HepG2 (cell line): ENCODE results near the gene INO80B. TPM values are rescaled to one million over a fixed set of nuclear protein-coding genes. Genes with fewer than 3 reads are reported as not detected.

Experiments used
- ADNP ChIP-seq: sonication (generic); formaldehyde crosslinking; IDR thresholded peaks from 2 replicates; pipeline ENCODE4 v1.4.0; 2020; ENCODE audit warnings: missing genetic modification reagents
- BORCS8-MEF2B ChIP-seq: sonication (generic); formaldehyde crosslinking; IDR thresholded peaks from 2 replicates; pipeline ENCODE4 v1.8.0; 2022; ENCODE audit warnings: mild to moderate bottlenecking, missing genetic modification reagents
- EED ChIP-seq: sonication (generic); formaldehyde crosslinking; IDR thresholded peaks from 2 replicates; pipeline ENCODE4 v1.5.0; 2020; ENCODE audit warnings: mild to moderate bottlenecking, missing genetic modification reagents
- ETS1 ChIP-seq: sonication (generic); formaldehyde crosslinking; IDR thresholded peaks from 2 replicates; pipeline ENCODE4 v1.4.0; 2020; ENCODE audit warnings: missing genetic modification reagents
- GABPB1 ChIP-seq: IDR thresholded peaks from 2 replicates; pipeline ENCODE4 v1.6.1; 2016; ENCODE audit warnings: mild to moderate bottlenecking, missing genetic modification reagents, moderate library complexity, missing compliant biosample characterization
- IRF9 ChIP-seq: sonication (generic); formaldehyde crosslinking; IDR thresholded peaks from 2 replicates; pipeline ENCODE4 v1.8.0; 2022; ENCODE audit warnings: missing genetic modification reagents, mild to moderate bottlenecking, borderline replicate concordance
- KAT8 ChIP-seq: IDR thresholded peaks from 2 replicates; pipeline ENCODE4 v1.6.1; 2016; ENCODE audit warnings: missing genetic modification reagents, missing compliant biosample characterization
- NFE2L1 ChIP-seq: sonication (generic); formaldehyde crosslinking; IDR thresholded peaks from 2 replicates; pipeline ENCODE4 v1.4.0; 2020; ENCODE audit warnings: missing genetic modification reagents, mild to moderate bottlenecking, borderline replicate concordance
- NR2F1 ChIP-seq, 2 experiments: fragments of 450-650 bp in 1 of 2; formaldehyde crosslinking in 1 of 2; IDR thresholded peaks; 2 replicates each; pipeline versions ENCODE4 v1.5.0 to v1.6.1; 2016 to 2020; ENCODE audit warnings: mild to moderate bottlenecking in 1 of 2, missing compliant biosample characterization in 1 of 2, missing genetic modification reagents in 1 of 2, moderate library complexity in 1 of 2
- PRDM15 ChIP-seq: sonication (generic); formaldehyde crosslinking; IDR thresholded peaks from 2 replicates; pipeline ENCODE4 v1.4.0; 2020; ENCODE audit warnings: missing genetic modification reagents
- STAT5B ChIP-seq: sonication (generic); formaldehyde crosslinking; IDR thresholded peaks from 2 replicates; pipeline ENCODE4 v1.4.0; 2020; ENCODE audit warnings: missing genetic modification reagents
- WIZ ChIP-seq: sonication (generic); formaldehyde crosslinking; IDR thresholded peaks from 2 replicates; pipeline ENCODE4 v1.5.1; 2020; ENCODE audit warnings: mild to moderate bottlenecking, missing genetic modification reagents
- ZC3H4 ChIP-seq: sonication (generic); formaldehyde crosslinking; IDR thresholded peaks from 2 replicates; pipeline ENCODE4 v1.4.0; 2020; ENCODE audit warnings: missing genetic modification reagents, borderline replicate concordance
- ZFYVE20 ChIP-seq: sonication (generic); formaldehyde crosslinking; IDR thresholded peaks from 2 replicates; pipeline ENCODE4 v1.8.0; 2023; ENCODE audit warnings: low read depth, mild to moderate bottlenecking, moderate library complexity, missing genetic modification reagents, borderline replicate concordance
- ZNF224 ChIP-seq: sonication (generic); formaldehyde crosslinking; IDR thresholded peaks from 2 replicates; pipeline ENCODE4 v1.5.0; 2020; ENCODE audit warnings: mild to moderate bottlenecking, missing genetic modification reagents
- ZNF33A ChIP-seq: sonication (generic); formaldehyde crosslinking; IDR thresholded peaks from 2 replicates; pipeline ENCODE4 v1.5.1; 2020; ENCODE audit warnings: missing genetic modification reagents, mild to moderate bottlenecking, moderate library complexity, borderline replicate concordance
- ZNF567 ChIP-seq: sonication (generic); formaldehyde crosslinking; IDR thresholded peaks from 2 replicates; pipeline ENCODE4 v1.8.1; 2023; ENCODE audit warnings: mild to moderate bottlenecking, missing genetic modification reagents, borderline replicate concordance
- ZNF691 ChIP-seq: sonication (generic); formaldehyde crosslinking; IDR thresholded peaks from 2 replicates; pipeline ENCODE4 v1.4.0; 2020; ENCODE audit warnings: missing genetic modification reagents, low read depth, mild to moderate bottlenecking, borderline replicate concordance
- ZNF704 ChIP-seq: sonication (generic); formaldehyde crosslinking; IDR thresholded peaks from 2 replicates; pipeline ENCODE4 v1.8.1; 2023; ENCODE audit warnings: mild to moderate bottlenecking, inconsistent platforms, moderate library complexity, missing genetic modification reagents, borderline replicate concordance
- ZNF761 ChIP-seq: sonication (generic); formaldehyde crosslinking; conservative IDR thresholded peaks from 2 replicates; pipeline ENCODE4 v1.4.0; 2020; ENCODE audit warnings: mild to moderate bottlenecking, missing genetic modification reagents
- polyA plus RNA-seq, 8 experiments: library from polyadenylated mRNA; depleted of rRNA in 3 of 8; stranded (reverse) in 7 of 8; unstranded in 1 of 8; fragments of >200 nt; fragmentation: Illumina TruSeq in 4 of 8; extraction: Trizol in 4 of 8; gene quantifications; 2 replicates each; pipeline versions ENCODE4 v1.2.1 to v1.2.3, GENCODE V29; 2011 to 2016; ENCODE audit warnings: low read depth in 4 of 8, missing spikeins in 1 of 8, mixed read lengths in 1 of 8; ENCODE audit not compliant: insufficient read depth in 1 of 8
- total RNA-seq, 5 experiments: library from RNA; depleted of rRNA; stranded (reverse); fragments of >200 nt; fragmentation: Illumina TruSeq; extraction: Trizol; gene quantifications; 2 replicates each; pipeline ENCODE4 v1.2.3, GENCODE V29; 2016; ENCODE audit warnings: low read depth in 1 of 5

The INO80B gene
- total and polyA plus RNA-seq, 2 of the 13 experiments (the other 11 are each of a cell fraction or from before 2014, with no cell fraction given): 6.2 to 14.5 TPM

- TF ChIP-seq IRF9 (CRISPR knock-in tag): 0 out of 2 replicates have a peak, but pooled peaks have one; percentile 59
- no peak for TF ChIP-seq ZC3H4 (CRISPR knock-in tag)
- TF ChIP-seq ZNF761: no peak; the same call in 1 of the 2 replicates
- TF ChIP-seq ZNF224 (CRISPR knock-in tag): peak; percentile 67; the same call in 1 of the 2 replicates
- 0 out of 2 replicates have a peak, but pooled peaks have one; percentile 58 for TF ChIP-seq ZNF704 (CRISPR knock-in tag)
- TF ChIP-seq NR2F1 (CRISPR knock-in tag; IDR thresholded peaks at IDR 0.05): no peak
- TF ChIP-seq ZNF691 (CRISPR knock-in tag): peak; percentile 24; the same call in 1 of the 2 replicates
- peak; percentile 77 for TF ChIP-seq BORCS8-MEF2B
- TF ChIP-seq WIZ (CRISPR knock-in tag): 0 out of 2 replicates have a peak, but pooled peaks have one; percentile 26
- TF ChIP-seq STAT5B (CRISPR knock-in tag): no peak
- peak; percentile 54; the same call in 1 of the 2 replicates for TF ChIP-seq KAT8 (CRISPR knock-in tag)
- peak; percentile 86 for TF ChIP-seq EED (CRISPR knock-in tag)
- TF ChIP-seq PRDM15 (CRISPR knock-in tag): peak; percentile 21; the same call in 1 of the 2 replicates
- TF ChIP-seq ADNP (CRISPR knock-in tag): peak; percentile 8; the same call in 1 of the 2 replicates
- peak; percentile 49; the same call in 1 of the 2 replicates for TF ChIP-seq ETS1 (CRISPR knock-in tag)
- TF ChIP-seq ZNF567: no peak
- 0 out of 2 replicates have a peak, but pooled peaks have one; percentile 51 for TF ChIP-seq ZFYVE20
- 0 out of 2 replicates have a peak, but pooled peaks have one; percentile 18 for TF ChIP-seq NFE2L1 (CRISPR knock-in tag)
- peak; percentile 84 for TF ChIP-seq GABPB1 (CRISPR knock-in tag)
- no peak for TF ChIP-seq ZNF33A (CRISPR knock-in tag)
These were observed 43.1 kb downstream of the INO80B start (continued) for GRCh38 chr2:74497777-74498499.
